ENCODE measurements around the gene SSBP3.

The SSBP3 gene

GRCh38 chr1:54266908-54267307 lies 139.3 kb downstream of the SSBP3 start:
- DNase-seq (ENCODE audit: low spot score) = no peak

DNA sequence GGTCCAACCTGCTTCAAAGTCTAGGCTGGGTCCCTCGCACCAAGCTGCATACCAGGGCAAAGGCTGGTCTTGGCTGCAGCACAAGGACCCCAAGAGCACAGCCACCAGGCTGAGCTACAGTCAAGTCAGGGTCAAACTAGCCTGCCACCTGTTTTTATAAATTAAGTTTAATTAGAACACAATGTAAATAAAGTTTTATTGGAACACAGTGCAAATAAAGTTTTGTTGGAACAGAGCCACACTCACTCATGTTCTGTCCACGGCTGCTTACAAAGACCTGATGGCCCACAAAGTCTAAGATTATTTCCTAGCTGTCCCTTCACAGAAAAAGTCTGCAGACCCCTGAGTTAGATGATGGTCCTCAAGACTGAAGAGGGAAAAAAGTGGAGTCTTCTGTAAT lies 140.0 kb downstream of the SSBP3 start:
- DNase-seq (ENCODE audit: low spot score) = no peak

GRCh38 chr1:54265659-54266058 lies 140.5 kb downstream of the SSBP3 start:
- DNase-seq (ENCODE audit: low spot score) = no peak

DNA sequence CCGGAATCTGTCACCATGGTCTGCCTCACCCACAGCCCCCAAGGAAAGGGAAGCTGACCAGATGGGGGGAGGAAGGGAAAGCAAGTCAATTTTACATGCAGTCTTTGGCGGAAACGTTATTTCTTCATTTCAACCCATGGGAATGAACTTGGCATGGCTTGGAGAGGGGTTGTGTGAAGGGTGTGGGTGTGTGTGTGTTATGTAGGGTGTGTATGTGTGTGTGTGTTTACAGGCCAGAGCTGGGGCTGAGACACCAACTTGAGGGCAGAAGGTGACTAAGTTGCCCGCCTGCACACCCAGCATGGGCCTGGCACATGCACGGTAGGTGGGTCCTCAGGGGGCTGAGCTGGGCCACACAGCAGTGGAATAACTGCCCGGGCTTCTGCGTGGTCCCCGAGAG lies 141.1 kb downstream of the SSBP3 start:
- DNase-seq (ENCODE audit: low spot score) = no peak

GRCh38 chr1:54263601-54264226 lies 142.5 kb downstream of the SSBP3 start:
- no peak for DNase-seq (ENCODE audit: low spot score)

DNA sequence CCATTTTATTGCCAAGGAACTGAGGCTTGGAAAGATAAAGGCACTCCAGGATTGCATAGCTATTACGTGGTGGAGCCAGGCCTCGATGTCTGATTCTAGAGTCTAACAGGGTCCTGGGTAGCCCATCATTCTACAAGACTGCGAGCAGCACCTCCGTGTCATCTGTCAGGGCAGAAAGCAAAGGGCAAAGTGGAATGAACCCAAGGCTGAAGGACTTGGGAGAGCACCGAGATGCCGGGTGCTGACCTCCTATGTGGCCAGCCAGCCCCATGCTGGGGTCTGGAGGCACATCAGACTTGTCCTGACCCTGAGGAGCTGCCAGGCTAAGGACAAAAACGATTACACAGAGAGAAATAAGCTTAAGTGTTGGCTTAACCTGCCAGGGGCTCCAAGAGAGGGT lies 143.9 kb downstream of the SSBP3 start:
- no peak for DNase-seq (ENCODE audit: low spot score)

GRCh38 chr1:54260810-54261209 lies 145.4 kb downstream of the SSBP3 start:
- DNase-seq (ENCODE audit: low spot score) = no peak

DNA sequence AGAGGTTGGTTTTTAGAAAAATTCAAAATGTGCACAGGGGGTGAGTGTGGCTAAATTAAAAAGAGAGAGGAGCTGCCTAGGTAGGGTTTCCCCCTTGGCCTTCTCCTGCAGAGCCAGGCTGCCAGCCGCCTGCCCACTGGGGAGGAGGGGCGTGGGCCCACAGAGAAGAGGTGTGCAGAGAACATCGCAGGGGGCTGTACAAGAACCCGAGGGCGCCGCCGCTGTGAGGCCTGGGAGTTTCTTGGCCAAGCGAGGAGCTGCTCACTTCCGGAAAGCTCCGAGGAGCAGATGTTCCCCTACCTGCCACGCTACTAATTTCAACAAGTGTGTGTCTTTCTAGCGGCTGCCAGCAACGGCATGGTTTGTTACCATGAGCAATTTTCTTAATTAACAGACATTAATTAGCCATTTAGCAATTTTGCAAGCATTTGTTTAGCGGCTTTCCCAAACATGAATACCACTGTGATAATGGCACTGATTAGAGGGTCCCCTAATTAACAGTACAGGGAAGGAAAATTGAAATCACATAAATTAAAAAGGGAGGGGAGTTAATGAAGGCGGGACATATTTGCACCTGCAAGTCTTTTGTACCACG lies 146.6 kb downstream of the SSBP3 start:
- no peak for DNase-seq (ENCODE audit: low spot score)

DNA sequence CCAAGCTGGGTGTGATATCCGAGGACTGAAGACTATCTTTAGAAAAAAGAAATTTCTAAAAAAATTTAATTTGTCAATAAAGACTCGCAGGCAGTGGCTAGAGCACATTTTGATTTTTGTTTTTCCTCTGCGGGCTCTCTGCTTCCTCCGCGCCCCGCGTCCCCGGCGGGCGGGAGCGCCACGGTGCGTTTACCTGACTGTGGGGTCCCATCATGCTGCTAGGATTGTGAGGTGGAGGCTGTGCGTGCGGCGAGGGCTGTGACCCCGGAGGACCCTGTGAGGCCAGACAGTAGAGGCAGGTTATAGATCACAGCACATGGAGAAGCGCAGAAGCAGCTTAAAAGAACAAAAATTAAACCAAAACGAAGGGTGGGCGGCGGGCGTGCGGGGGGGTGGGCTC lies 148.3 kb downstream of the SSBP3 start:
- DNase-seq (ENCODE audit: low spot score) = no peak

DNA sequence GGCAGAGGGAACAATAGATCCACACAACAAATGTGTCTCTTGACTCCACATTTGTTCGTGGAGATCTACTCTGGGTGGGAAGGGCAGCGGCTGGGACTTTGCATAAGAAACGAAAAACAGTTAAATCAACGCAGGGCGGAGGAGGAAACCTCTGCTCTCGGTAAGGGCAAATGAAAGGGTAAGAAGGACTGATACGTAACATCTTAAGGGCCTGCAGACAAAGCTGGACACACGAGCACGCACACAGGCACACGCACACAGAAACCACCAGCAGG lies 148.9 kb downstream of the SSBP3 start:
- DNase-seq (ENCODE audit: low spot score) = no peak

- DNase-seq (ENCODE audit: low spot score) = no peak
Measured at GRCh38 chr1:54256522-54257345, 149.5 kb downstream of the SSBP3 start.

DNA sequence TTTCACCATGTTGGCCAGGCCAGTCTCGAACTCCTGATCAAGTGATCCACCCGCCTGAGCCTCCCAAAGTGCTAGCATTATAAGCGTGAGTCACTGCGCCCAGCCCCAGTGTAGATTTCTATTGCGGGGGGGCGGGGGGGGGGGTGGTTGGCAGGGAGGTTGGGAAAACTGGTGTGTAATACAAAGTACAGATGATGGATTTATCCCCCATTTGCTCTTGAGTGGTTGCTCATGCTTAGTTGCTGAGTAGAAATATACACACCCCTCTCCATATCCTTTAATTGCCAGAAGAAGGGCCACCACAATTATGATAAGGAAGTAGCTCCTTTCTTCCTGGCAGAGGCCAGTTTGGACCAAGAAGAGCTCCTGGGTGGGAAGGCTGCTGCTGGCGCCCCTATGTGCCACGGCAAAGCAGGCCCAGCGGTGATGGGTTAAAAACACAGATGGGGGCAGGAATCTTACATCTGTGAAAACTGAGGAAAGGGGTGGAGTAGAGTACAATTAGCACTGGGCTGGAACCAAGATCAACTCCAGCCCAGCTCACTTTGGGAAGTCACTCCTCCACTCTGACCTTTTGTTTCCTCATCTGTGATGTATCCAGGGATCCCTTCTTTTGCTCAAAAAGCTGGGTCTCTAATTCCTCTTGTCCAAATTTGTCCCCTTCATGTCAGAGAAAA lies 151.0 kb downstream of the SSBP3 start:
- DNase-seq (ENCODE audit: low spot score) = peak; percentile 63

DNA sequence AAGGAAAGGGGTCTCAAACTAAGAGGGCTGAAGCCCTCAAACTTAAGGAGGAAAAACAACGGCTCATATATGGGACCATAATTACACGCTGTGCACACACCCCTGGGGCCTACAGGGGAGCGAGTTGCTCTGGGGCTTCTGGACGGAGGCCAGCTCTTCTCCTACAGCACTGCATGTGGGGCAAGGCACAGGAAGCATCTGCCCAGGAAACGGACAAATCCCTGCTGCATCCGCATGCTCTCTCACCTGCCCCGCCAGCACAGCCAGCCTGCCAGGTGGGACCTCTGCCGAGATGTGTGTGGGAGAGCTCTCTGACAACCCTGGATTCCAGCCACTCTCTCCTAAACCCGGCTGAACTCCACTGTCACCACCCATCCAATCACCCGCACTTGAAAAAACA lies 152.1 kb downstream of the SSBP3 start:
- no peak for DNase-seq (ENCODE audit: low spot score)

GRCh38 chr1:54253480-54253879 lies 152.7 kb downstream of the SSBP3 start:
- peak; percentile 95 for DNase-seq (ENCODE audit: low spot score)

- no peak for DNase-seq (ENCODE audit: low spot score)
Measured at GRCh38 chr1:54252371-54252936, 153.7 kb downstream of the SSBP3 start.

- DNase-seq (ENCODE audit: low spot score) = no peak
Measured at GRCh38 chr1:54250670-54251069, 155.5 kb downstream of the SSBP3 start.

- DNase-seq (ENCODE audit: low spot score) = peak; percentile 91
Measured at GRCh38 chr1:54249819-54250435, 156.3 kb downstream of the SSBP3 start.

DNA sequence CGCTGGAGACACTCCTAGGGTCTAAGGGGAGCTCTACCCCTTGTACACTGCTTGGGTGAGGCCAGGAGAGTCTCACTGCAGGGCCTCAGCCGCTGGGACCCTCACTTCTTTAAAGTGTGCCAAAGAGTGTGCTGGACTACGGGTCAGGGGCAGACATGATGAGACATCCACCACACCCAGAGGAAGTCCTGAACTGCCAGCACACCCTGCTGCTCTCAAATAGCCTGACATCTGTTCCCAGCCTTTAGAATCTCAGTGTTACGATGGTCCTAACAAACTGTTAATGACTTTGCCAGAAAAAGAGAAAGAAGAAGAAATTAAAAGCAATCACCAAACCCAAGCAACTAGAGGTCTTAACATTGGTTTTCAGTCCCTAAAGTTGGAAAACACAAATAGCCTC lies 157.2 kb downstream of the SSBP3 start:
- peak; percentile 63 for DNase-seq (ENCODE audit: low spot score)

- DNase-seq (ENCODE audit: low spot score) = no peak
Measured at GRCh38 chr1:54247863-54248515, 158.2 kb downstream of the SSBP3 start.

DNA sequence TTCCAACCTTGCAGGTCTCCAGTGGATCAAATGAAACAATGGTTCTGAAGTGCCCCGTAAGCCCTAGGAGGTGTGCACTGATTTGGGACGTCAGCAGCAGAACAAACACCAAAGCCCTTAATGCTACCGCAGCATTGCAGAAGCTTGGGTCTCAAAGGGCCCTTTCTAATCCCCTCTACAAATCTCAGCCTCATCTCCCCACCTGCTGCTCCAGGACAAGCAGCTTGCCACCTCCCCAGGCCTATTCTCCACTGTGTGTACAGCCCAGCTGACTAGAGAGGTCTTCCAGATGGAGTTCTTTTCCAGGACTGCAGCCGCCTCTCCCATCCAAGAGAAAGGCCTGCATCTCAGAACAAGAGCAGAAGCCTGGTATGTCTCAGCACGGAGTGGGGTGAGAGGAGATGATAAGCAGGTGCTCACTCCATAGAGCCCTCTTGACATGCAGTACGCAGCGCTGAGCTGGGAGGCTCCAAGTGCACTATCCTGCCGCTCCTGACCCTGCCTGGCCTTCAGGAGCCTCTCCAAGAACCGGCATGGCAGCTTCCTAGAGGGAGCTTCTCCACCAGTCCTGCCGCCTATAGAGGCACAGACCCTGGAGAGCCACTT lies 160.0 kb downstream of the SSBP3 start:
- no peak for DNase-seq (ENCODE audit: low spot score)

DNA sequence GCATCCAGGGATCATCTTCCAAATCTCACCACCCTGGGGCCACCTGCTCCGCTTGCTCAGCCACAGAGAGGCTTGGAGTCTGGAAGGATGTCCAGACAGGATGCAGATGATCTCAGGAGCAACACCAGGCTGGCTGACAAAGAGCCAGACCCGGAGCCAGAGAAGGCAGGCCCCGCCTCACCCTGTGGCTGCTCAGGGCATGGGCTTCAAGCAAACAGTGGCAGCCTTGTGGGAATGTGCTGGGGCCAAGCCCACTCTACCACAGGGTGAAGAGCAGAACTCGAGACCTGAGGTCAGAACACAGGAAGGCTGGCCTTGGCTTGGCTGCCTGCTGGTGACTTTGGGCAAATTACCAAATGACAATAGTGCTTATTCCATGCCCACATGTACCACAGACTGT lies 160.7 kb downstream of the SSBP3 start:
- DNase-seq (ENCODE audit: low spot score) = peak; percentile 51
